HG03457 (cell line): ENCODE data around the gene CHCHD10.

ENCODE experiments used
- ATAC-seq: cut with Tn5 transposase; IDR thresholded peaks from one replicate; pipeline ENCODE4 v1.9.1; 2021; ENCODE audit warnings: moderate number of reproducible peaks; ENCODE audit not compliant: unreplicated experiment

CHCHD10 gene

GRCh38 chr22:23773483-23774113 is 5.8 kb upstream of the CHCHD10 start:
- no peak for ATAC-seq

GRCh38 chr22:23772649-23773473 is 5.1 kb upstream of the CHCHD10 start, which contains the start of gene MMP11:
Gene MMP11 (plus strand): TSS chr22:23772849. CDS start chr22:23772871, 22 bp downstream.
- ATAC-seq = no peak

- ATAC-seq = no peak
Observed at GRCh38 chr22:23772315-23772648, 4.5 kb upstream of the CHCHD10 start.

GRCh38 chr22:23769321-23769965 is 1.7 kb upstream of the CHCHD10 start:
- no peak for ATAC-seq

GRCh38 chr22:23767303-23767672 is 484 bp downstream of the CHCHD10 start:
- no peak for ATAC-seq

GRCh38 chr22:23764899-23765881 is 2.6 kb downstream of the CHCHD10 start:
- ATAC-seq = no peak

- ATAC-seq = no peak
Observed at GRCh38 chr22:23763954-23764353, 3.8 kb downstream of the CHCHD10 start.

- ATAC-seq = no peak
Observed at GRCh38 chr22:23763579-23763945, 4.2 kb downstream of the CHCHD10 start.

GRCh38 chr22:23762842-23763578 is 4.8 kb downstream of the CHCHD10 start, which contains the start of gene C22orf15:
Gene C22orf15 (plus strand): TSS chr22:23762990. CDS start chr22:23763307, 317 bp downstream.
- no peak for ATAC-seq

- ATAC-seq = no peak
Observed at GRCh38 chr22:23760056-23760455, 7.7 kb downstream of the CHCHD10 start.

- no peak for ATAC-seq
Observed at GRCh38 chr22:23759566-23759965, 8.2 kb downstream of the CHCHD10 start.

- no peak for ATAC-seq
Observed at GRCh38 chr22:23756891-23757290, 10.9 kb downstream of the CHCHD10 start.

- ATAC-seq = no peak
Observed at GRCh38 chr22:23755711-23756110, 12.1 kb downstream of the CHCHD10 start.

- no peak for ATAC-seq
Observed at GRCh38 chr22:23754980-23755636, 12.7 kb downstream of the CHCHD10 start.

GRCh38 chr22:23754220-23754919 is 13.4 kb downstream of the CHCHD10 start, which contains the start of gene VPREB3:
Gene VPREB3 (minus strand): TSS chr22:23754425. CDS start chr22:23754363, 62 bp downstream.
- no peak for ATAC-seq

GRCh38 chr22:23753385-23753784 is 14.4 kb downstream of the CHCHD10 start:
- ATAC-seq = no peak

GRCh38 chr22:23752750-23753149 is 15.0 kb downstream of the CHCHD10 start:
- ATAC-seq = no peak

GRCh38 chr22:23752090-23752691 is 15.6 kb downstream of the CHCHD10 start:
- ATAC-seq = no peak
